Ovary (tissue), 3 donors: ENCODE results near the gene CAB39L.

Experiments used
- CTCF ChIP-seq, 3 donors: fragments of 450-650 bp in 2 of 3; fragments of 200-600 bp in 1 of 3; IDR thresholded peaks; one replicate each; pipeline versions ENCODE4 v1.5.1 to v1.8.0; 2016 to 2022; ENCODE audit warnings: antibody characterized with exemption in 3 of 3, mild to moderate bottlenecking in 1 of 3
- POLR2A ChIP-seq: fragments of 450-650 bp; IDR thresholded peaks from one replicate; pipeline ENCODE4 v1.6.1; 2017; ENCODE audit warnings: antibody characterized with exemption, mild to moderate bottlenecking, moderate library complexity
- donor health status: DM: no; HTN: no; CAD: no.

DNA sequence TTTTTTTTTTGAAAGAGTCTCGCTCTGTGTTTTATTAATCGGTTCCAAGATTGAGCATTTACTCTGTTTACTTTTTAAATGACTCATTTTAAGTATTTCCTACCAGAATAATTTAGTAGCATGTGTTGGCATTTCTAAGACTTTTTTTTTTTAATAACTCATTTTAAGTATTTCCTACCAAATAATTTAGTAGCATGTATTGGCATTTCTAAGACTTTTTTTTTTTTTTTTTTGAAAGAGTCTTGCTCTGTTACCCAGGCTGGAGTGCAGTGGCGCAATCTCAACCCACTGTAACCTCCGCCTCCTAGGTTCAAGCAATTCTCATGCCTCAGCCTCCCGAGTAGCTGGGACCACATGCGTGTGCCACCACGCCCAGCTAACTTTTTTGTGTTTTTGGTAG is 13.4 kb upstream of the CAB39L start:
- TF ChIP-seq CTCF (IDR thresholded peaks at IDR 0.05) (no peak), POLR2A (no peak)
